Myometrial cell (primary cell): ENCODE data around the gene IBA57. TPM values are rescaled to one million over a fixed set of nuclear protein-coding genes. Genes with fewer than 3 reads are reported as not detected.

Experiments used
- total RNA-seq: library from RNA; depleted of rRNA; stranded (reverse); fragments of >200 nt; gene quantifications from 2 replicates; pipeline ENCODE4 v1.2.3, GENCODE V29; 2015

Gene IBA57
- 2.3 and 7.4 TPM in 2 replicates for total RNA-seq

GRCh38 chr1:228165372-228166169 lies at the start of gene IBA57:
Gene IBA57 (plus strand): TSS chr1:228165804. CDS start chr1:228165817, 13 bp downstream.

GRCh38 chr1:228139931-228140723 lies 25.5 kb upstream of the IBA57 start, which contains the start of gene GUK1:
Gene GUK1 (plus strand): TSS chr1:228140279. CDS start chr1:228140303, 24 bp downstream.

GRCh38 chr1:228149406-228150119 lies 16.0 kb upstream of the IBA57 start, which contains the start of gene GJC2:
Gene GJC2 (plus strand): TSS chr1:228149930. CDS start chr1:228157759, 7,829 bp downstream.

GRCh38 chr1:228207851-228208821 lies 42.5 kb downstream of the IBA57 start, which contains the start of gene OBSCN:
Gene OBSCN (plus strand): TSS chr1:228208044. CDS start chr1:228211784, 3,740 bp downstream.

Other genes with a start within 250 kb of the IBA57 start
- gene WNT9A, start 217.9 kb upstream of the IBA57 start, total RNA-seq, result under 0.01 and 0.29 TPM in 2 replicates
- gene WNT3A, start 158.8 kb upstream of the IBA57 start, total RNA-seq, result not detected in 2 replicates
- 604 and 664 TPM in 2 replicates for gene ARF1, start 83.1 kb upstream of the IBA57 start, total RNA-seq
- gene C1orf35, start 62.5 kb upstream of the IBA57 start, total RNA-seq, result 21.1 and 24.5 TPM in 2 replicates
- 102 and 117 TPM in 2 replicates for gene MRPL55, start 56.5 kb upstream of the IBA57 start, total RNA-seq
- 404 and 525 TPM in 2 replicates for gene GUK1, start 25.5 kb upstream of the IBA57 start, total RNA-seq
- gene GJC2, start 15.9 kb upstream of the IBA57 start, total RNA-seq, result 3.9 and 4.0 TPM in 2 replicates
- 3.4 and 15.0 TPM in 2 replicates for gene OBSCN, start 42.2 kb downstream of the IBA57 start, total RNA-seq
- 29.4 and 38.9 TPM in 2 replicates for gene TRIM11, start 241.0 kb downstream of the IBA57 start, total RNA-seq